ENCODE measurements around the gene DEFB128.
"Not testable (repeated sequence)": the region's sequence is repeated elsewhere in the genome, so short reads cannot be mapped to it uniquely, and the experiment has no call there.

DEFB128 gene

DNA sequence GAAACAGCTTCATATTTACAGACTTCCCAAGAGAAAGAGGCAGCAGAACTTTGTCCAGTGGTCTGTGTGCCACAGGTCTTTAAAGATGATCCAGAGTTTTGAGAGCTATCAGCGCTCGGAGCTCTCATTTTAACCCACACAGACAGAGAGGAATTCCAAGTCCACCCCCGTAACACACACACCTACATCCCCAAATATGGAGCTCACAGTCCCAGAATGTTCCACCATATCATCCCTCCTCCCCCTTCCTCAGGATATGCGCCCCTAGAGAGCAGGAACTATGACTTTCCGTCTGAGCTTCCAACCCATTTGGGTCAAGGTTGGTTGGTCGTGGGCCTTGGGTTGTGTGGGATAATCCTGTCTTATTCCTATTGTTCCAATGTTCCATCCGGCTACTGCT is at the start of gene DEFB128:
TSS of gene DEFB128 (minus strand) at position 101 of the 400 bp plus-strand sequence. CDS start at position 13, 88 bp downstream.
- DNase-seq (ENCODE audit: insufficient read length, low spot score) (no peak), FAIRE-seq (no peak)

DNA sequence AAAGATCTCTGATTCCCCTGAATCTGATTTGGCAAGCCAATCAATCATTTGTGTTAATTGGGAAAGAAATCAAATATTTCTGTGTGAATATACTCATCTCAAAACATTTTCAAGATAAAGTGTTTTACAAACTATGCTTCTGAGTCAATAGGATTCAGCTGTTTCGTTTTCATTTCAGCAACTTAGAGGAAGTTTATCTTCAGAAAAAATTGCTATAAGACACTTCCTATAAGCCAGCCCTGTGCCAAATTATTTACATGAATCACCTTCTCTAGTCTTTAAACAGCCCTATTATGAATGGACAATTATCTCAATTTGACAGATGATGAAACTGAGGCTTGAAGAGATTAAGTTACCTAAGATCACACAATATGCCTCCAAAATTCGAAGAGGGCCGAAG is 48.4 kb upstream of the DEFB128 start:
- FAIRE-seq (no peak), DNase-seq (ENCODE audit: insufficient read length, low spot score) (no peak)

GRCh38 chr20:237489-237888 is 48.0 kb upstream of the DEFB128 start:
- DNase-seq (ENCODE audit: insufficient read length, low spot score) (no peak), FAIRE-seq (no peak)

DNA sequence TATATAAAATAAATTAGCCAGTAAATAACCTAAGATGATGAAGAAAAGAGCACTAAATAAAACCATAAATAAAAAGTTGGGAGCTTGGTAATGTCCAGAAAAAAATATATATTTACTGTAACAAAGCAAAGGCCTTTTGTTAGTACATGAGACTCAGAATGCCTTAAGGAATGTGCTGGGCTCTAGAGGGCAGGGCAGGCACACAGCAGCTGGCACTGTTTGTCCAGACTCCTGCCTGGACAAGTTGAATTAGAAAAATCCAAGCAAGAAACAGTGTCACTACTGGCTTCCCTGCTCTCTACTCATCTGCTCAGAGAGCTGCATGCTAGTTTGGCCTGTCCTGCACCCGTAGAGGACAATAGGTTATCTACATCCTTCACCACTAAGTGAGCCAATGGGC is 46.4 kb upstream of the DEFB128 start:
- DNase-seq (ENCODE audit: insufficient read length, low spot score): peak; percentile 13
- FAIRE-seq: no peak

- FAIRE-seq: no peak
- DNase-seq (ENCODE audit: insufficient read length, low spot score): no peak
Observed at GRCh38 chr20:227439-228105, 38.1 kb upstream of the DEFB128 start.

DNA sequence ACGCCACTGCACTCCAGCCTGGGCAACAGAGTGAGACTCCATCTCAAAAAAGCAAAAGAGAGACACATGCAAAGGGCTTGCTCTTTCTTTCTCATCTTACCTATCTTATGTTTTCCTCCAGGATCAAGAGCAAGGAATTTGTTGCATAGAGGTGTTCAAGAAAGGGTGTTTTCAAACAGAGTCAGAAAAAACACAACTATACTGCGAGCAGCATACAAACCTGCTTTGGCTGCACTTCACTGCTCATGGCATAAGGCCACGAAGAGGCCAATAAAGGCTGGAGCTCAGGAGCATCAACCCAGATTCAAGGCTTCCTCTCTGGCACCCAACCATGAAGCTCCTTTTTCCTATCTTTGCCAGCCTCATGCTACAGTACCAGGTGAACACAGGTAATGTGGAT is 37.4 kb upstream of the DEFB128 start, which contains the start of gene DEFB129:
TSS of gene DEFB129 (plus strand) at position 301 of the 400 bp plus-strand sequence. CDS start at position 332, 31 bp downstream.
- no peak for FAIRE-seq
- DNase-seq (ENCODE audit: insufficient read length, low spot score): no peak

- not testable (repeated sequence) for FAIRE-seq; DNase-seq (ENCODE audit: insufficient read length, low spot score)
Observed at GRCh38 chr20:225879-226278, 36.4 kb upstream of the DEFB128 start.

DNA sequence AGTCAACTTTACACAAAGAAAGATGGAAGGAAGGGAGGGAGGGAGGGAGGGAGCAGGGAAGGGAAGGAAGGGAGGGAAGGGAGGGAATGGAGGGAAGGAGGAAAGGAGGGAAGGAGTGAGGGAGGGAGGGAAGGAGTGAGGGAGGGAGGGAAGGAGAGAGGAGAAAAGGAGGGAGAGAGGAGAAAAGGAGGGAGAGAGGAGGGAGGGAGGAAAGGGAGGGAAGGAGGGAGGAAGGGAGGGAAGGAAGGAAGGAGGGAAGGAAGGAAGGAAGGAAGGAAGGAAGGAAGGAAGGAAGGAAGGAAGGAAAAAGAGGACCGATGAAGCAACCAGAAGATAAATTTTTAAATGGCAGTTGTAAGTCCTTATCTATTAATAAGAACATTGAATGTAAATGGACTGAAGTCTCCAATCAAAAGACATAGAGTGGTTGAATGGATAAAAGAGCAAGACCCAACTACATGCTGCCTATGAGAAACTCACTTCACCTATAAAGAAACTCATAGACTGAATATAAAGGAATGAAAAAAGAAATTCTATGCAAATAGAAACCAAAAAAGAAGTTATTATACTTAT is 31.8 kb upstream of the DEFB128 start:
- FAIRE-seq: no peak
- DNase-seq (ENCODE audit: insufficient read length, low spot score): no peak

DNA sequence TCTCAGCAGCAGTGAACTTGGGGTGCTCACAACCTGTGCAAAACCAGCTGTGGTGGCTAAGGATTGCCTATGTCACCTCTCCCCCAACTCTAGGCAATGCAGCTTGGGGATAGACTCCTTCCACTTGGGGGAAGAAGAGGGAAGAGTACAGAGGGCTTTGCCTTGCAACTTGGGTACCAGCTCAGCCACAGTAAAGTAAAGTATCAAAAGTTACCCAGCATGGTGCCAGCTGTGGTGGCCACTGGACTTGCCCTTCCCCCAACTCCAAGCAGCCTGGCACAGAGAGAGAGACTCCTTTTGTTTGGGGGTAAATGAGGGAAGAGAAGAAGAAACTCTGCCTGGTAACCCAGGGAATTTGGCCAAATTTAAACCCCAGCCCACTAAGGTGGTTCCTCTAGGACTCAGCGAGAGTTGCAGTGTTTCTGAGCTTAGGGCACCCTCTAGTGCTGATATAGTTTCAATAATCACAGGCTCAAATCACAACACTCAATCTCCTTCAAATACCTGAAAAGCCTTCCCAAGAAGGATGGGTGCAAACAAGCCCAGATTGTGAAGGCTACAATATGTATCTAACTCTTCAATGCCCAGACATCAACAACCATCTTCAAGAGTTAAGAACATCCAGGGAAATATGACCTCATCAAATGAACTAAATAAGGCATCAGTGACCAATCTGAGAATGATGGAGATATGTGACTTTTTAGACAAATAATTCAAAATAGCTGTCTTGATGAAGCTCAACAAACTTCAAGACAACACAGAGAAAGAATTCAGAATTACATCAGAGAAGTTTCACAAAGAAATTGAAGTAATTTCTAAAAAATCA is 30.0 kb upstream of the DEFB128 start:
- FAIRE-seq (no peak), DNase-seq (ENCODE audit: insufficient read length, low spot score) (peak; percentile 45)

DNA sequence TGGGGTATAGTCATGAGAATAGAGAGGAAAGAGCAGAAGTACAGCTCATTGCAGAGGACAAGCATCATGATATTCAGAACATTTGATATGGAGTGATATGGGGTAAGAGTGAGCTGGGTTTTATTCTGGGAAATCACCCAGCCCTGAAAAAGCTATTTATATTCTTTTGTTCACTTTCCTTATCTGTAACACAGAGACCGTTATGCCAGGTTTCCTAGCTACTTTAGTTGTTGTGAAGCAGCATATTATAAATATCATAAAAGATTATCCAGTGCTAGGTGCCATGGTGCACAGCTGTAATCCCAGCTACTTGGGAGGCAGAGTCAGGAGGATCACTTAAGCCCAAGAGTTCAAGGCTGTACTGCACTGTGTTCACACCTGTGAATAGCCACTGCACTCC is 27.8 kb upstream of the DEFB128 start:
- FAIRE-seq: no peak
- no peak for DNase-seq (ENCODE audit: insufficient read length, low spot score)

DNA sequence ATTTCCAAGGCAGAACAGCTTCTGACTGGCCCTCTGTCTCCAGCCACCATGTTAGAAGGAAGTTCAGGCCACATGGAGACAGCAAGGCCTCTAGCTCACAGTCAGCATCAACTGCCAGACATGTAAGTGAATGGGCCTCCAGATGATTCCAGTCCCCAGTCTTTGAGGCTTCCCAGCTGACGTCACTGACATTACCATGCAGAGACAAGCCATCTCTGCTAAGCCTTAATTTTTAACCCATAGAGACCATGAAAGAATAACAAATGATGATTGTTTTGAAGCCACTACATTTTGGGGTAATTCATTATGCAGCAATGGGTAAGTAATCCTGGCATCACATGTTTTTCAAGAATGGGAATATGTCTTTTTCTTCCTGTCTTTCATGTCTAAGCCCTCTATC is 26.3 kb upstream of the DEFB128 start:
- FAIRE-seq: no peak

DNA sequence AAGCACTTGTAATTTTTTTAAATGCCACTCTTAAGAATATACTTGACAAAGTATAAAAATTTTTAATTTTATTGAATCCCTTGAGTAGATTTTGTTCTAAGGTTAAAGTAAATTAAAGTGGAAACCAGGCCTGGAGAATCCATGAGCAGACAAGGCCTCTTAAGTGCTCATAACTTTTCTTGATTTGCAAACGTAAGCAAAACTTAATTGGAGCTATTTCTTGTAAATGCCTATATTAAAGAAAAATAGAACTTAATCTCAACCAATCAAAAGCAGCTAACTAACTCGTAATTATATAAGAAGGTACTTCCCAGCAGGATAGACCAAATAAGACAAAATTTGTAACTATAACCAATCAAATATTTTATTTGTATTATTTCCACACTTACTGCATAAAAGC is 24.9 kb upstream of the DEFB128 start:
- FAIRE-seq (no peak), DNase-seq (ENCODE audit: insufficient read length, low spot score) (no peak)

More for the DNA sequence above, 26.3 kb upstream of the DEFB128 start:
- DNase-seq (ENCODE audit: insufficient read length, low spot score): no peak

DNA sequence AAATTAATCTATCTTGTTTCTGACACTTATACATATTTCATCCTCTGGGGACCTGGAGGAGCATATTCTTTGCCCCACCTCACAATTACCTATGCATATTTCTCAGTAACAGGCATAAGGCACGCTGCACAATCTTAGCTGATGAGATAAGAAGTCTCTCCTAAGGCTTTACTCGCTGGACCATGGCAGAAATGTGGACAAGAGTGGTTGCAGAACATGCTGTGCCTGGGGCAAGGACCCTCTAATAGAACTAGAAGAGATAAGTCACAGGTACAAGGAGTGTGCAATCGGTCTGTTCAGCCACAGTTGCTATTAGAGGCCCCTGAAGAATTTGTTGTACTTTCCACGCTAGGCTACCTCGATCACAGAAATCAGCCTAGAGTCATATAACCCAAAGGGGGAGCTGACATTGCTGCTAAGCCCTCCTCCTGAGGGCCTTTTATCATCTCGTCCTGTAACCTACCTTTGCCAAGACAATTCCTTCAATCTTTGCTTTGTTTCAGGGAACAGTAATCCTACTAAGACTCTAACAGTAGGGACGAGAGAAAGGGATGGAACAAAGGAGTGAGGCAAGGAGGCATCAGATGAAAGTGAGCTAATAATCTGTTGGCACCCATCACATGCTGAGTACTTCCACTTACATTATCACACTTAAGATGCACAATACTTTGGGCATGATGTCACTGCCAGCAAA is 21.4 kb upstream of the DEFB128 start:
- FAIRE-seq (peak; percentile 36), DNase-seq (ENCODE audit: insufficient read length, low spot score) (no peak)

DNA sequence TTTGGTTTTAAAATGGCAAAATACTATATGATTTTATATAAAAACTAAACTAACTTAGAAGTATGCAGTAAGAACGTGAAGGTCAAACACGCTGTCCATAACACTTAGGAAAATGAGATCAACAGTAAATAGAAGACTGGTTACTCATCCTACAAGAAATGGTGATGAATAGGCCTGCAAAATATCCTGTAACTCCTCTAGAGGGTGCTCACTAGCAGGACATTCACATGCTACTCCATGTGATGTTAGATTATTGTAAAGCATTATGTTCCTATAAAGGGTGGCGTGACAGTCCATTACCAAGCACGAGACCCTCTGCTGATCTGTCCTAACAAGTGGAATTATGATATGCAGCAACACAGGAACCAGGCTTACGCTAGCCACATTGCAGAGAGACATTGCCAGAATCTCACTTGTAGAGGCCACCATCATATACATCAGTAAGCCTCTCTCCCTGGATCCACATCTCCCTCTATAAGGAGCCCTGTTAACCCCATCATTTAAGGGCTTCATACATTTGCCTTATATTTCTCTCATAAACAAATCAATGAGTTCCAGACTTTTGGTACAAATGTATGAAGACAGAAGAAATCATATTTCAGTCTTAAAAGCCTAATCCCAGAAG is 19.5 kb upstream of the DEFB128 start:
- DNase-seq (ENCODE audit: insufficient read length, low spot score) (peak; percentile 53), FAIRE-seq (no peak)

DNA sequence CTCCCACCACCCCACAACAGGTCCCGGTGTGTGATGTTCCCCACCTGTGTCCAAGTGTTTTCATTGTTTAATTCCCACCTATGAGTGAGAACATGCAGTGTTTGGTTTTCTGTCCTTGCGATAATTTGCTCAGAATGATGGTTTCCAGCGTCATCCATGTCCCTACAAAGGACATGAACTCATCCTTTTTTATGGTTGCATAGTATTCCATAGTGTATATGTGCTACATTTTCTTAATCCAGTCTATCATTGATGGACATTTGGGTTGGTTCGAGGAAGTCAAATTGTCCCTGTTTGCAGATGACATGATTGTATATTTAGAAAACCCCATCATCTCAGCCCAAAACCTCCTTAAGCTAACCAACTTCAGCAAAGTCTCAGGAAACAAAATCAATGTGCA is 14.1 kb upstream of the DEFB128 start:
- not testable (repeated sequence) for FAIRE-seq; DNase-seq (ENCODE audit: insufficient read length, low spot score)

- DNase-seq (ENCODE audit: insufficient read length, low spot score): no peak
Observed at GRCh38 chr20:199996-200395, 10.5 kb upstream of the DEFB128 start.

GRCh38 chr20:198225-198624 is 8.7 kb upstream of the DEFB128 start:
- DNase-seq (ENCODE audit: insufficient read length, low spot score) (no peak), FAIRE-seq (no peak)

More at GRCh38 chr20:199996-200395, 10.5 kb upstream of the DEFB128 start:
- no peak for FAIRE-seq

DNA sequence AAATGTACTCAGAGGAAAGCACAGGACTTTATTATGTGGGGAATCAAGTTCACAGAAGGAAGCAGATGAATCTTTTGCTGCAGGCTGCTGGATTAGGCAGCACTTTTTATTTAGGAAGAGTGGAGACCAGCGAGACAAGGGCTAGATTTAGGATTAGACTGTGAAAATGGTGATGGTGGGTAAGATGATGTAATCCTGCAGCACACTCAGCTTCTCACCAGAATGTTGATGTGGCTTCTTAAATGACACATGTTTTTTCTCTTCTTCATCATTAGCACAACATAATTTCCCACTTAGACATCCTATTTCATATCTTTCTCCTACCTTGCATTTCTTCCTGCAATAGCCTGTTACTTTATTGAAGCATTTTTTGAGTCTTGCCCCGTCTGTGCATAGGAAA is 1.8 kb downstream of the DEFB128 start:
- no peak for FAIRE-seq

DNA sequence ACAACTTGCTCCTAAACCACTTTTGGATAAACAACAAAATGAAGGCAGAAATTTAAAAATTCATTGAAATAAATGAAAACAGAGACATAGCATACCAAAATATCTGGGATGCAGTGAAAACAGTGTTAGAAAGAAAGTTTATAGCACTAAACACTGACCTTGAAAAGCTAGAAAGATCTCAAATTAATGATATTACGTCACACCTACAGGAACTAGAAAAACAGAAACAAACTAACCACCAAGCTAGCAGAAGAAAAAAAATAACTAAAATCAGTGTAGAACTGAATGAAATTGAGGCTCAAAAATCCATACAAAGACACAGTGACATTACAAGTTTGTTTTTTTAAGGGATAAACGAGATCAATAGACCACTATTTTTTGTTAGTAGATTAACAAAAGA is 5.2 kb downstream of the DEFB128 start:
- DNase-seq (ENCODE audit: insufficient read length, low spot score): no peak
- no peak for FAIRE-seq

More for the DNA sequence above, 1.8 kb downstream of the DEFB128 start:
- DNase-seq (ENCODE audit: insufficient read length, low spot score): no peak

- DNase-seq (ENCODE audit: insufficient read length, low spot score) (no peak), FAIRE-seq (no peak)
Observed at GRCh38 chr20:168876-169275, 20.6 kb downstream of the DEFB128 start.
